HepG2 (cell line): Measurements from ENCODE around the gene GHRHR.

Source experiments
- ARHGAP35 ChIP-seq: sonication (generic); formaldehyde crosslinking; IDR thresholded peaks from 2 replicates; pipeline ENCODE4 v1.9.0; 2022; ENCODE audit warnings: mild to moderate bottlenecking, inconsistent platforms, moderate library complexity, missing genetic modification reagents, borderline replicate concordance
- ELF1 ChIP-seq: sonication (generic); formaldehyde crosslinking; IDR thresholded peaks from 2 replicates; pipeline ENCODE4 v1.4.0; 2020; ENCODE audit warnings: missing genetic modification reagents
- KDM1A ChIP-seq: IDR thresholded peaks from 2 replicates; pipeline ENCODE4 v1.6.1; 2016; ENCODE audit warnings: missing compliant biosample characterization
- MAZ ChIP-seq, 2 experiments: sonication (generic) in 1 of 2; formaldehyde crosslinking in 1 of 2; IDR thresholded peaks; 2 replicates each; pipeline versions ENCODE4 v1.5.0 to v1.6.1; 2012 to 2020; ENCODE audit warnings: low read depth in 2 of 2, mild to moderate bottlenecking in 2 of 2, borderline replicate concordance in 1 of 2, improper control_type of control experiment in 1 of 2, low read length in 1 of 2, missing genetic modification reagents in 1 of 2, moderate library complexity in 1 of 2
- POLR2A ChIP-seq, 2 experiments: IDR thresholded peaks; 2 replicates each; pipeline ENCODE4 v1.6.1; 2011; ENCODE audit warnings: low read depth in 2 of 2, low read length in 2 of 2, mild to moderate bottlenecking in 1 of 2, moderate library complexity in 1 of 2; ENCODE audit not compliant: insufficient read depth in 1 of 2
- ZBTB1 ChIP-seq: sonication (generic); formaldehyde crosslinking; IDR thresholded peaks from 2 replicates; pipeline ENCODE4 v1.4.0; 2020; ENCODE audit warnings: missing genetic modification reagents, borderline replicate concordance
- ZNF496 ChIP-seq: sonication (generic); formaldehyde crosslinking; IDR thresholded peaks from 2 replicates; pipeline ENCODE4 v1.8.1; 2023; ENCODE audit warnings: mild to moderate bottlenecking, moderate library complexity, missing genetic modification reagents; ENCODE audit not compliant: insufficient replicate concordance
- ZNF660 ChIP-seq: sonication (generic); formaldehyde crosslinking; IDR thresholded peaks from 2 replicates; pipeline ENCODE4 v1.5.1; 2020; ENCODE audit warnings: mild to moderate bottlenecking, low read depth, missing genetic modification reagents, borderline replicate concordance
- ZNF672 ChIP-seq: sonication (generic); formaldehyde crosslinking; IDR thresholded peaks from 2 replicates; pipeline ENCODE4 v1.8.1; 2022; ENCODE audit warnings: missing genetic modification reagents
- ZNF879 ChIP-seq: sonication (generic); formaldehyde crosslinking; IDR thresholded peaks from 2 replicates; pipeline ENCODE4 v1.8.1; 2023; ENCODE audit warnings: missing genetic modification reagents
- ZSCAN29 ChIP-seq: sonication (generic); formaldehyde crosslinking; conservative IDR thresholded peaks from 2 replicates; pipeline ENCODE4 v1.4.0; 2020; ENCODE audit warnings: mild to moderate bottlenecking, missing genetic modification reagents
- TF ChIP-seq, protein P1 (sequence below), 2 experiments: sonication (generic) in 1 of 2; formaldehyde crosslinking in 1 of 2; IDR thresholded peaks; 2 replicates each; pipeline versions ENCODE4 v1.5.1 to v1.6.1; 2011 to 2020; ENCODE audit warnings: borderline replicate concordance in 1 of 2, low read depth in 1 of 2, low read length in 1 of 2, mild to moderate bottlenecking in 1 of 2, missing genetic modification reagents in 1 of 2, moderate library complexity in 1 of 2
- TF ChIP-seq, protein P2 (sequence below): sonication (generic); formaldehyde crosslinking; IDR thresholded peaks from 2 replicates; pipeline ENCODE4 v1.5.0; 2020; ENCODE audit warnings: mild to moderate bottlenecking, missing genetic modification reagents, moderate library complexity
- TF ChIP-seq, protein P3 (sequence below): sonication (generic); formaldehyde crosslinking; IDR thresholded peaks from 2 replicates; pipeline ENCODE4 v1.5.1; 2020; ENCODE audit warnings: missing genetic modification reagents, mild to moderate bottlenecking, borderline replicate concordance

DNA sequence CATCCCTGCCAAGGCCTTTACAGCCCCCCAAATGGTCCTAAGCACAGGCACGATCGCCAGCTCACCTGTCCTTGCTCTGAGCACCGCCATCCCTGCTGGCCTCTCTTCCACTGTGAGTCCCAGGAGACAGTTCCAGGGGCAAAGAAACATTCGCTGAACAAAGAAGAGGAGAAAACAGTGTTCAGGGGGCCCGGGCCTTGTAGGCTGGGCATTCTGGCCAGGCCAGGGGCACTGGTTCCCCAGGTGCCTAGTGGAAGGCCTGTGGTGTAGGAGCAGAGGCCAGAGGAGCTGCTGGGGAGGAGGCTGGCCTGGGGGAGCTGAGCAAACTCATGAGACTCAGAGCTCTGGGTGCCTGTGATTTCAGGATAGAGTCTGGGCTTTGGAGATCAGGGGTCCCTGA lies 29.5 kb upstream of the GHRHR start:
- TF ChIP-seq, protein P1, sequence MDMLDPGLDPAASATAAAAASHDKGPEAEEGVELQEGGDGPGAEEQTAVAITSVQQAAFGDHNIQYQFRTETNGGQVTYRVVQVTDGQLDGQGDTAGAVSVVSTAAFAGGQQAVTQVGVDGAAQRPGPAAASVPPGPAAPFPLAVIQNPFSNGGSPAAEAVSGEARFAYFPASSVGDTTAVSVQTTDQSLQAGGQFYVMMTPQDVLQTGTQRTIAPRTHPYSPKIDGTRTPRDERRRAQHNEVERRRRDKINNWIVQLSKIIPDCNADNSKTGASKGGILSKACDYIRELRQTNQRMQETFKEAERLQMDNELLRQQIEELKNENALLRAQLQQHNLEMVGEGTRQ (IDR thresholded peaks at IDR 0.05; ENCODE audit: low read depth, low read length) = no peak
- TF ChIP-seq, protein P1 (CRISPR knock-in tag; IDR thresholded peaks at IDR 0.05; ENCODE audit: borderline replicate concordance) = no peak
- TF ChIP-seq POLR2A (IDR thresholded peaks at IDR 0.05; ENCODE audit: insufficient read depth in 1 of 2, low read depth in 2 of 2, low read length in 2 of 2) = no peak
- no peak for TF ChIP-seq ELF1 (CRISPR knock-in tag)
- TF ChIP-seq, protein P2, sequence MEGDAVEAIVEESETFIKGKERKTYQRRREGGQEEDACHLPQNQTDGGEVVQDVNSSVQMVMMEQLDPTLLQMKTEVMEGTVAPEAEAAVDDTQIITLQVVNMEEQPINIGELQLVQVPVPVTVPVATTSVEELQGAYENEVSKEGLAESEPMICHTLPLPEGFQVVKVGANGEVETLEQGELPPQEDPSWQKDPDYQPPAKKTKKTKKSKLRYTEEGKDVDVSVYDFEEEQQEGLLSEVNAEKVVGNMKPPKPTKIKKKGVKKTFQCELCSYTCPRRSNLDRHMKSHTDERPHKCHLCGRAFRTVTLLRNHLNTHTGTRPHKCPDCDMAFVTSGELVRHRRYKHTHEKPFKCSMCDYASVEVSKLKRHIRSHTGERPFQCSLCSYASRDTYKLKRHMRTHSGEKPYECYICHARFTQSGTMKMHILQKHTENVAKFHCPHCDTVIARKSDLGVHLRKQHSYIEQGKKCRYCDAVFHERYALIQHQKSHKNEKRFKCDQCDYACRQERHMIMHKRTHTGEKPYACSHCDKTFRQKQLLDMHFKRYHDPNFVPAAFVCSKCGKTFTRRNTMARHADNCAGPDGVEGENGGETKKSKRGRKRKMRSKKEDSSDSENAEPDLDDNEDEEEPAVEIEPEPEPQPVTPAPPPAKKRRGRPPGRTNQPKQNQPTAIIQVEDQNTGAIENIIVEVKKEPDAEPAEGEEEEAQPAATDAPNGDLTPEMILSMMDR (CRISPR knock-in tag) = no peak
- no peak for TF ChIP-seq ARHGAP35
- TF ChIP-seq ZNF879 (CRISPR knock-in tag) = no peak
- no peak for TF ChIP-seq ZNF672
- TF ChIP-seq ZNF660 (CRISPR knock-in tag) = no peak
- no peak for TF ChIP-seq MAZ (IDR thresholded peaks at IDR 0.05; ENCODE audit: borderline replicate concordance, low read depth, low read length)
- no peak for TF ChIP-seq MAZ (CRISPR knock-in tag; IDR thresholded peaks at IDR 0.05; ENCODE audit: low read depth)
- TF ChIP-seq, protein P3, sequence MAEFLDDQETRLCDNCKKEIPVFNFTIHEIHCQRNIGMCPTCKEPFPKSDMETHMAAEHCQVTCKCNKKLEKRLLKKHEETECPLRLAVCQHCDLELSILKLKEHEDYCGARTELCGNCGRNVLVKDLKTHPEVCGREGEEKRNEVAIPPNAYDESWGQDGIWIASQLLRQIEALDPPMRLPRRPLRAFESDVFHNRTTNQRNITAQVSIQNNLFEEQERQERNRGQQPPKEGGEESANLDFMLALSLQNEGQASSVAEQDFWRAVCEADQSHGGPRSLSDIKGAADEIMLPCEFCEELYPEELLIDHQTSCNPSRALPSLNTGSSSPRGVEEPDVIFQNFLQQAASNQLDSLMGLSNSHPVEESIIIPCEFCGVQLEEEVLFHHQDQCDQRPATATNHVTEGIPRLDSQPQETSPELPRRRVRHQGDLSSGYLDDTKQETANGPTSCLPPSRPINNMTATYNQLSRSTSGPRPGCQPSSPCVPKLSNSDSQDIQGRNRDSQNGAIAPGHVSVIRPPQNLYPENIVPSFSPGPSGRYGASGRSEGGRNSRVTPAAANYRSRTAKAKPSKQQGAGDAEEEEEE (CRISPR knock-in tag) = no peak
- no peak for TF ChIP-seq KDM1A (CRISPR knock-in tag)
- no peak for TF ChIP-seq ZNF496 (CRISPR knock-in tag)
- no peak for TF ChIP-seq ZBTB1 (CRISPR knock-in tag)
- no peak for TF ChIP-seq ZSCAN29 (CRISPR knock-in tag)
